Left ventricle myocardium inferior (tissue), 1 donor: ENCODE data around the gene CYTH4. TPM values are rescaled to one million over a fixed set of nuclear protein-coding genes. Genes with fewer than 3 reads are reported as not detected.

ENCODE experiments used
- DNase-seq: peaks from one replicate; pipeline ENCODE4 v3.0.0-alpha.2; 2020
- H3K27ac ChIP-seq: fragments of 200-600 bp; replicated peaks from 2 replicates; pipeline ENCODE4 v1.8.0; 2021
- H3K27me3 ChIP-seq: fragments of 200-600 bp; 2 replicates; pipeline ENCODE4 v1.8.0; 2021; ENCODE audit warnings: low read depth
- H3K36me3 ChIP-seq: fragments of 200-600 bp; 2 replicates; pipeline ENCODE4 v1.8.0; 2021
- H3K4me1 ChIP-seq: fragments of 200-600 bp; 2 replicates; pipeline ENCODE4 v1.8.0; 2021
- H3K4me3 ChIP-seq: fragments of 200-600 bp; 2 replicates; pipeline ENCODE4 v1.8.0; 2021; ENCODE audit warnings: mild to moderate bottlenecking, moderate library complexity
- H3K9me3 ChIP-seq: fragments of 200-600 bp; replicated peaks from 2 replicates; pipeline ENCODE4 v1.8.0; 2021
- intact Hi-C: fragments of 100-400 bp; cut with micrococcal nuclease; formaldehyde crosslinking; loops from one replicate; pipeline ENCODE4 v1.11.0; 2022
- total RNA-seq: library from RNA; stranded (reverse); fragmentation: NEBNext Ultra II Directional; extraction: Animal tissue kit (Norgen Biotek cat#: 25700); gene quantifications from one replicate; pipeline ENCODE4 v1.2.1, GENCODE V29; 2021
- TF ChIP-seq, protein P1 (sequence below): fragments of 200-600 bp; IDR thresholded peaks from 2 replicates; pipeline ENCODE4 v1.8.0; 2021; ENCODE audit warnings: antibody characterized with exemption, mild to moderate bottlenecking, borderline replicate concordance
- donor health status: DM: no; HTN: yes; CAD: no; lungs with severe emphysema.

The CYTH4 gene
- total RNA-seq, 1 donor from 2014 or later = 4.8 TPM

DNA sequence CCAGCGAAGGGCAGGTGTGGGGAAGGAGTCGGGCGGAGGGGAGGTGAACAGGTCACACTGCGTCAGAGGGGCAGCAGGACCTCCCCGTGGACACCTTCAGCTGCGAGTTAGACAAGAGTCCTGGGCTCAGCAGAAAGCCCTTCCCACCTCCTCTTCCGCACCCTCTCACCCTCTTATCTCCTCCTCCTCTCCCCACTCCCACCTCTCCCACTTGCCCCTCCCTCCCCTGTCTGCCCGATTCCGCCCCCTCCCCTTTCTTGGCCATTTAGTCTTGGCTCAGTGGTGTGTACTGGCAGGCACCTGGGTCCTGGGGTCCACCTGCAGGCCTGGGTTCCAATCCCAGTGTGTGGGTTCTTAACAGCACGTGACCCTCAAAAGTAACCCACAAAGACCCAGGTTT is 37.2 kb downstream of the CYTH4 start:
- Histone ChIP-seq H3K27ac (no peak overlapping the region), H3K9me3 (no peaks in the 10 kb centered on the region), H3K4me3 (no peak overlapping the region), H3K36me3 (no peaks in the 10 kb centered on the region), H3K4me1 (peaks cover 2% of the 10 kb centered on the region), H3K27me3 (peaks cover 97% of the 10 kb centered on the region)
- intact Hi-C loops = no loop called here
- TF ChIP-seq, protein P1, sequence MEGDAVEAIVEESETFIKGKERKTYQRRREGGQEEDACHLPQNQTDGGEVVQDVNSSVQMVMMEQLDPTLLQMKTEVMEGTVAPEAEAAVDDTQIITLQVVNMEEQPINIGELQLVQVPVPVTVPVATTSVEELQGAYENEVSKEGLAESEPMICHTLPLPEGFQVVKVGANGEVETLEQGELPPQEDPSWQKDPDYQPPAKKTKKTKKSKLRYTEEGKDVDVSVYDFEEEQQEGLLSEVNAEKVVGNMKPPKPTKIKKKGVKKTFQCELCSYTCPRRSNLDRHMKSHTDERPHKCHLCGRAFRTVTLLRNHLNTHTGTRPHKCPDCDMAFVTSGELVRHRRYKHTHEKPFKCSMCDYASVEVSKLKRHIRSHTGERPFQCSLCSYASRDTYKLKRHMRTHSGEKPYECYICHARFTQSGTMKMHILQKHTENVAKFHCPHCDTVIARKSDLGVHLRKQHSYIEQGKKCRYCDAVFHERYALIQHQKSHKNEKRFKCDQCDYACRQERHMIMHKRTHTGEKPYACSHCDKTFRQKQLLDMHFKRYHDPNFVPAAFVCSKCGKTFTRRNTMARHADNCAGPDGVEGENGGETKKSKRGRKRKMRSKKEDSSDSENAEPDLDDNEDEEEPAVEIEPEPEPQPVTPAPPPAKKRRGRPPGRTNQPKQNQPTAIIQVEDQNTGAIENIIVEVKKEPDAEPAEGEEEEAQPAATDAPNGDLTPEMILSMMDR = no peak
- no peak for DNase-seq

DNA sequence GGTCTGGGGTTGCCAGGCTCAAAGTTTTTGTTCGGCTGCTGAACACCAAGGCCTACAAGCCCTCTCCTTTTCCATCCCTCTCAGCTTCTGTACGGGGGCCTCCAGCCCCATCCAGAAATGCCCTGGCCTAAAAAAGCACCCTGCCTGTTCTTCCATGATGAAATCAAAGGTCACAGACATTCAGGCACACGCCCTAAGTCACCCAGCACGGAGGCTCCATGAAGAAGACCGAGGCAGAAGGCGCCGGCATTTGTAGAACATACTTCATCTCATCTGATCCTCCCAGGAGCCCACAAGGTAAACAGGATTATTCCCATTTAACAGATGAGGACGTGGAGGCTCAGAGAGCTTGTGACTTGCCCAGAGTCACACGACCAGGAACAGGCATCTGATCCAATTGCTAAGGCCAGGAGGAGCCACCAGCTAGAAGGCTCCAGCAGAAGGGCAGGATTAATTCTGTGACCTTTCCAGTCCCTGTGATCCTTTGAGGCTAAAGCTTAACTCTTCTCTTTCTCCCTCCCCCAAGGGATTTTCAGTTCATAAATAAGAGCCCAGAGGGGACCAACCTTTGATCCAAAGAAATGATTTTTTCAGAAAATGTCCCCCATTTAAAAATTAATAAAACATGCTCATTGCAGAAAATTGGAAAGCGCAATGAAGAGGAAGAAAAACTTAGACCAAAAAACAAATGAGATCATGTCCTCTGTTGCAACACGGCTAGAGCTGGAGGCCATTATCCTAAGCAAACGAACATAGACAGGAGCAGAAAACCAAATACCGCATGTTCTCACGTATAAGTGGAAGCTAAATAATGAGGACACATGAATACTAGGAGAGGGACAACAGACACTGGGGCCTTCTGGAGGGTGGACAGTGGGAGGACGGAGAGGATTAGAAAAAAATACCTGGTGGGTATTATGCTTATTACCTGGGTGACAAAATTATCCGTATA is 38.7 kb downstream of the CYTH4 start:
- TF ChIP-seq, protein P1 = no peak
- Histone ChIP-seq H3K4me1 (peaks cover 6% of the 10 kb centered on the region), H3K27me3 (peaks cover 98% of the 10 kb centered on the region), H3K9me3 (no peaks in the 10 kb centered on the region), H3K27ac (no peak overlapping the region), H3K4me3 (no peak overlapping the region), H3K36me3 (no peaks in the 10 kb centered on the region)
- intact Hi-C loops = loop anchor here (10.0 kb wide), 1 partner anchor 114 kb away; no protein-coding TSS in a partner anchor
- no peak for DNase-seq

DNA sequence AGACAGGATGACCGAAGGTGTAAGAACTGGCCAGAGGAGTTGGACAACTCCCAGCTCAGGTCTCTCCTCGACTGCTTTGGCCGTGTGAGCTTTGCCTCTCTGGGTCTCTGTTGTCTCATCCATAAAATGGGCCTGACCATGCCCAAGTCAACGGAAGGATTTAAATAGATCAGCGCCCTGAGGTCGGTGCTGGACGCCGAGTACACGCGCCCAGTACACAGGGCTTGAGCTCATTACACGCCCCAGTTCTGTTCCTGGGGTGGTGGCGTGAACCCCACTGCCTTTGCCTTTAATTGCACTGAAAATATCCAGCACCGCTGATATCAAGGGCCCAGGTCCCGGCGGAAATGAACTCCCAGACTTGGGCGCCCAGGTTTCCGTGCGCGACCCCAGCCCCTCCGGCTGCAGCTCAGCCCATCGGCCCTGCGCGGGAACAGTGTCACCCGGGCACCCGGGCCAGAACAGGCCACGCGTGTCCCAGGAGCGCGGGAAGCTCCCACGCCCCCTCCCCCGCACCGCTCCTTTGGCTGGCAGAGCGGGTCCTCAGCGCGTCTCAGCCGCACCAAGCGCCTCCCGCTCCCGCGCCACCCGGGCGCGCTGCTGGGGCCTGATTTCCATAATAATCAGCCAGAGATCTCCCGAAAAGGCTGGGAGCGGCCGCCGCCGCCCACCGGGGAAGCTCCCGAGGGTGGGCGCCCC is 42.2 kb downstream of the CYTH4 start:
- no peak overlapping the region for H3K4me3 ChIP-seq
- no peaks in the 10 kb centered on the region for H3K9me3 ChIP-seq
- no peak overlapping the region for H3K27ac ChIP-seq
- no peak for DNase-seq
- TF ChIP-seq, protein P1 = no peak
- H3K27me3 ChIP-seq = peaks cover 95% of the 10 kb centered on the region
- no peaks in the 10 kb centered on the region for H3K36me3 ChIP-seq
- intact Hi-C loops = loop anchor here (10.0 kb wide), 1 partner anchor 110 kb away; no protein-coding TSS in a partner anchor
- H3K4me1 ChIP-seq = peaks cover 6% of the 10 kb centered on the region

DNA sequence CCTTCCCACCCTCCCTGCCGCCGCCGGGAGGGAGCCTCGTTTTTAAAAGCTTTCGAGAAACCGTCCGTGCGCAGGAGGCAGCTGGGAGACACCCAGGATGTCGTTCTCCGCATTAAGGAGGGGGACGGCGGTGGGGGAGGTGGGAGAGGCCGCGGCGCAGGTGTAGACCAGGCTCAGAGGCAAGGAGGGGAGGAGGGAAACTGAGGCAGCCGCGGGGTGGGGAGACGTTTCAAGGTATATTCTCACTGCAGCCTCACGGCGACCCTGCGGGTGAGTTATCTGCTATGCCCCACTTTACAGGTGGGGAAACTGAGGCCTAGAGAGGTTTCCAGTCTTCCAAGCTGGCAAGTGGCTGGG is 42.7 kb downstream of the CYTH4 start:
- Histone ChIP-seq H3K4me1 (peaks cover 6% of the 10 kb centered on the region), H3K36me3 (no peaks in the 10 kb centered on the region), H3K9me3 (no peaks in the 10 kb centered on the region), H3K4me3 (no peak overlapping the region), H3K27ac (no peak overlapping the region), H3K27me3 (peaks cover 95% of the 10 kb centered on the region)
- intact Hi-C loops = loop anchor here (10.0 kb wide), 1 partner anchor 110 kb away; no protein-coding TSS in a partner anchor
- DNase-seq = no peak
- TF ChIP-seq, protein P1 = no peak

DNA sequence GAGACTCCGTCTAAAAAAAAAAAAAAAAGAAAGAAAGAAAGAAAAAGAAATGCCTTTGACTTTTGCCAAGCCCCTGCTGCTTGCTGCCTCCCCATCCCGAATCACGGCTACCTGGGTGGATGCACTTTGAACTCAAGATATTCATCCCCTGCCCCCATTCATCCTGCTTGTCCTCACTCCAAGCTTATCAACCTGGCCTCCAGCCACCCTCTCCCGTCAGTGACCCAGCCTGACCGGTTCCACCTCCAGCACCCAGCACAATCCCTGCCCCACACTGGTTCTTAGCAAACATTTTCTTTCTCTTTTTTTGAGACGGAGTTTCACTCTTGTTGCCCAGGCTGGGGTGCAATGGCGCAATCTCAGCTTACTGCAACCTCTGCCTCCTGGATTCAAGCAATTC is 44.4 kb downstream of the CYTH4 start:
- Histone ChIP-seq H3K36me3 (no peaks in the 10 kb centered on the region), H3K4me3 (no peak overlapping the region), H3K4me1 (peaks cover 6% of the 10 kb centered on the region), H3K9me3 (no peaks in the 10 kb centered on the region), H3K27ac (no peak overlapping the region), H3K27me3 (peaks cover 97% of the 10 kb centered on the region)
- intact Hi-C loops = loop anchor here (10.0 kb wide), 1 partner anchor 108 kb away; no protein-coding TSS in a partner anchor
- no peak for DNase-seq
- TF ChIP-seq, protein P1 = no peak
